NT2/D1 (cell line): ENCODE measurements around the gene AWAT2.

Experiments
- SUZ12 ChIP-seq: IDR thresholded peaks from 2 replicates; pipeline ENCODE4 v1.6.1; 2011; ENCODE audit not compliant: insufficient read length, insufficient read depth; ENCODE audit errors: extremely low read depth
- YY1 ChIP-seq: IDR thresholded peaks from 2 replicates; pipeline ENCODE4 v1.6.1; 2011; ENCODE audit not compliant: insufficient read length, insufficient read depth

DNA sequence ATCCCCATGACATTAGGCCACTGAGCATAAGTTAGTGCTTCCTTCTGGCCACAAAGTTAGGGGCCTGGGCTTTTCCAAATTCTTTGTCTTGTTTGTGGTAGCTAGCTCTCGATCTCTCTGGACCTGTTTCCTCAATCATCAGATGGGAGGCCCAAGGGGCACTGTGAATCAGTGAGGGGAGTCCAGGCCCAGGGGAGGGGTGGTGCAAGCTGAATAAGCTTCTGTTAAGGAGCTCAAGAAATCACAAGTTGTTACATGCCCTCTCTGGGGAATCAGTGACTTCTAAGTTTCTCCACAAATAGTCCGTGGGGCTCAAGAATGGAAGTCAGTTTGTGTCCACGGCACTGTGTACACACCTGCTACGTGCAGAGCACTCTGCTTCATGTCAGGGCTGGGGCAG is 15.1 kb downstream of the AWAT2 start:
- TF ChIP-seq YY1 = no peak
- TF ChIP-seq SUZ12 = no peak
